ENCODE data around the gene GPR84.

GPR84 gene

GRCh38 chr12:54394986-54395385 lies 30.7 kb upstream of the GPR84 start:
- peaks cover 0 to 24% (median 10%) of the 10 kb centered on the region in 4 donors for H3K4me1 ChIP-seq
- no peak for TF ChIP-seq CTCF (IDR thresholded peaks at IDR 0.05)
- no peaks in the 10 kb centered on the region for H3K9me3 ChIP-seq
- peak overlapping the region in 1 of 2 donors; percentile 19 for H3K27ac ChIP-seq
- no peak overlapping the region for H3K4me3 ChIP-seq
- peaks cover 58 to 69% (median 66%) of the 10 kb centered on the region in 3 donors for H3K36me3 ChIP-seq
- DNase-seq, result no peak
- H3K27me3 ChIP-seq, result no peaks in the 10 kb centered on the region
- intact Hi-C loops (cut with DNase I; ENCODE audit: low total_unique reads), result loop anchor here (5.0 kb wide), 1 partner anchor 42 kb away; no protein-coding TSS in a partner anchor

- peaks cover 51 to 62% (median 60%) of the 10 kb centered on the region in 3 donors for H3K36me3 ChIP-seq
- peaks cover 0 to 24% (median 10%) of the 10 kb centered on the region in 4 donors for H3K4me1 ChIP-seq
- no peaks in the 10 kb centered on the region for H3K9me3 ChIP-seq
- H3K27ac ChIP-seq, result peak overlapping the region; percentile 0 to 36
- H3K27me3 ChIP-seq, result no peaks in the 10 kb centered on the region
- peak; percentile 62 to 74 for TF ChIP-seq CTCF (IDR thresholded peaks at IDR 0.05)
- no peak overlapping the region for H3K4me3 ChIP-seq
- intact Hi-C loops (cut with DNase I; ENCODE audit: low total_unique reads), result no loop called here
- DNase-seq, result no peak
These were observed 30.0 kb upstream of the GPR84 start for GRCh38 chr12:54394281-54394719.

GRCh38 chr12:54393743-54394142 lies 29.5 kb upstream of the GPR84 start:
- Histone ChIP-seq H3K4me1 (peaks cover 0 to 22% (median 10%) of the 10 kb centered on the region in 4 donors), H3K27me3 (no peaks in the 10 kb centered on the region), H3K9me3 (no peaks in the 10 kb centered on the region), H3K4me3 (no peak overlapping the region), H3K36me3 (peaks cover 46 to 56% (median 54%) of the 10 kb centered on the region in 3 donors), H3K27ac (peak overlapping the region; percentile 0 to 36)
- no peak for TF ChIP-seq CTCF (IDR thresholded peaks at IDR 0.05)
- DNase-seq, result no peak
- intact Hi-C loops (cut with DNase I; ENCODE audit: low total_unique reads), result no loop called here

- Histone ChIP-seq H3K4me1 (peaks cover 0 to 22% (median 8%) of the 10 kb centered on the region in 4 donors), H3K4me3 (no peak overlapping the region), H3K36me3 (peaks cover 40 to 51% (median 49%) of the 10 kb centered on the region in 3 donors), H3K9me3 (no peaks in the 10 kb centered on the region), H3K27ac (peak overlapping the region; percentile 0 to 36), H3K27me3 (no peaks in the 10 kb centered on the region)
- intact Hi-C loops (cut with DNase I; ENCODE audit: low total_unique reads), result no loop called here
- TF ChIP-seq CTCF (IDR thresholded peaks at IDR 0.05), result no peak
- DNase-seq, result no peak
These were observed 28.9 kb upstream of the GPR84 start for GRCh38 chr12:54393207-54393609.

GRCh38 chr12:54392485-54393206 lies 28.4 kb upstream of the GPR84 start:
- peaks cover 35 to 45% (median 43%) of the 10 kb centered on the region in 3 donors for H3K36me3 ChIP-seq
- no peak overlapping the region for H3K4me3 ChIP-seq
- peaks cover 0 to 27% (median 8%) of the 10 kb centered on the region in 4 donors for H3K4me1 ChIP-seq
- no peak for DNase-seq
- intact Hi-C loops (cut with DNase I; ENCODE audit: low total_unique reads), result no loop called here
- H3K27me3 ChIP-seq, result no peaks in the 10 kb centered on the region
- peak overlapping the region; percentile 0 to 36 for H3K27ac ChIP-seq
- no peaks in the 10 kb centered on the region for H3K9me3 ChIP-seq
- TF ChIP-seq CTCF (IDR thresholded peaks at IDR 0.05), result no peak
